ENCODE results near the gene PDZD2.
"Not testable (repeated sequence)": the region's sequence is repeated elsewhere in the genome, so short reads cannot be mapped to it uniquely, and the experiment has no call there.

The PDZD2 gene

GRCh38 chr5:32039601-32040000, 400.7 kb downstream of the PDZD2 start:
- DNase-seq (ENCODE audit: low read depth in 2 of 2) = not testable (repeated sequence)

- DNase-seq (ENCODE audit: low read depth in 2 of 2) = not testable (repeated sequence)
Observed at GRCh38 chr5:32040181-32040695, 401.3 kb downstream of the PDZD2 start.

- DNase-seq (ENCODE audit: low read depth in 2 of 2) = no peak
Observed at GRCh38 chr5:32042551-32042961, 403.6 kb downstream of the PDZD2 start.

GRCh38 chr5:32043105-32043504, 404.2 kb downstream of the PDZD2 start:
- no peak for DNase-seq (ENCODE audit: low read depth in 2 of 2)

- DNase-seq (ENCODE audit: low read depth in 2 of 2) = no peak
Observed at GRCh38 chr5:32044434-32044833, 405.5 kb downstream of the PDZD2 start.

- no peak for DNase-seq (ENCODE audit: low read depth in 2 of 2)
Observed at GRCh38 chr5:32044939-32045338, 406.0 kb downstream of the PDZD2 start.

- no peak for DNase-seq (ENCODE audit: low read depth in 2 of 2)
Observed at GRCh38 chr5:32047056-32047455, 408.1 kb downstream of the PDZD2 start.

- DNase-seq (ENCODE audit: low read depth in 2 of 2) = no peak
Observed at GRCh38 chr5:32051796-32052195, 412.9 kb downstream of the PDZD2 start.

- no peak for DNase-seq (ENCODE audit: low read depth in 2 of 2)
Observed at GRCh38 chr5:32055891-32056866, 417.2 kb downstream of the PDZD2 start.

GRCh38 chr5:32057187-32058096, 418.5 kb downstream of the PDZD2 start:
- DNase-seq (ENCODE audit: low read depth in 2 of 2) = no peak

- no peak for DNase-seq (ENCODE audit: low read depth in 2 of 2)
Observed at GRCh38 chr5:32058101-32058500, 419.2 kb downstream of the PDZD2 start.

GRCh38 chr5:32058997-32059396, 420.1 kb downstream of the PDZD2 start:
- DNase-seq (ENCODE audit: low read depth in 2 of 2) = no peak

GRCh38 chr5:32059761-32060530, 421.0 kb downstream of the PDZD2 start:
- DNase-seq (ENCODE audit: low read depth in 2 of 2) = no peak

GRCh38 chr5:32061236-32061635, 422.3 kb downstream of the PDZD2 start:
- no peak for DNase-seq (ENCODE audit: low read depth in 2 of 2)

- DNase-seq (ENCODE audit: low read depth in 2 of 2) = no peak
Observed at GRCh38 chr5:32066448-32066847, 427.5 kb downstream of the PDZD2 start.

- DNase-seq (ENCODE audit: low read depth in 2 of 2) = no peak
Observed at GRCh38 chr5:32067774-32068470, 429.0 kb downstream of the PDZD2 start.

GRCh38 chr5:32068561-32068960, 429.6 kb downstream of the PDZD2 start:
- no peak for DNase-seq (ENCODE audit: low read depth in 2 of 2)

GRCh38 chr5:32069396-32069795, 430.5 kb downstream of the PDZD2 start:
- DNase-seq (ENCODE audit: low read depth in 2 of 2) = no peak

- no peak for DNase-seq (ENCODE audit: low read depth in 2 of 2)
Observed at GRCh38 chr5:32071351-32071944, 432.5 kb downstream of the PDZD2 start.

GRCh38 chr5:32072054-32072453, 433.1 kb downstream of the PDZD2 start:
- DNase-seq (ENCODE audit: low read depth in 2 of 2) = no peak
